Stimulated activated CD4-positive, alpha-beta T cell treated with anti-CD3 and anti-CD28 coated beads, TNF-alpha, amount 100 ng/mL, for 48 hours (primary cell): ENCODE data around the gene LEMD3.

ENCODE experiments used
- DNase-seq, 3 donors: peaks; one replicate each; pipeline ENCODE4 v3.0.0-alpha.2; 2020; ENCODE audit warnings: low read depth in 3 of 3

LEMD3 gene

DNA sequence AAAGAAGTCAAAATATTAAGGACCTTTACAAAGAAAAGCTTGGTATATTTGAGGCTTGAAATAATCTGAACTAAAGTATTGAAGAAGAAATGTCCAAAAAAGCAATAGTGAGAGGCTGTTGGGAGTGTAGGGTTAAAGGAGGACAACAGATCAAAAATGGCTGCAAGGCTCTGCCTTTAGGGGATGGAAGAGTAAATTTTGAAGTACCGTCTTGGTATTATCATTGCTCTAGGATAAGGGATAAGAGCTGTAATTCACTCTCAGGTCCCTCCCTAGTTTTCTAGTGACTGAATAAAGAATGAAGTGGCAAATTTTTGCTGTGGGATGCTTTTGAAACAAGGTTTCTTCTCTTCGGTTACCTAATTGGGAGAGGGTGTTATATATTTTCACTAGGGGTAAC lies 38.7 kb downstream of the LEMD3 start:
- no peak for DNase-seq

- no peak for DNase-seq
These were observed 39.7 kb downstream of the LEMD3 start for GRCh38 chr12:65208964-65209654.

- DNase-seq = no peak
These were observed 40.3 kb downstream of the LEMD3 start for GRCh38 chr12:65209655-65210043.

DNA sequence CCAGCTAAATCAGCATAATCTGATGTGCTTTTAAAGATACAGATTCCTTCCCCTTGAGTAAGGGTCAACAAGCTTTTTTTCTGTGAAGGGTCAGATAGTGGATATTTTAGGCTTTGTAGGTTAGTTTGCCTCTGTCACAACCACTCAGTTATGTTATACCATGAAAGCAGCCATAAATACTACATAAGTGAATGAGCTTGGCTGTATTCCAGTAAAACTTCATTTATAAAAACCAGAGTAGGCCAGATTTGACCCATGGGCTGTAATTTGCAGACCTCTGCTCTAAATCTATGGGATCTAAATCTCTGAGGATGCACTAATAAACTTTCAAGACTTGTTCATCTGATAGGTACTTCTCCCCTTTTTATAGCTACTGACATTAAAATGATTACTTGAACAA lies 47.7 kb downstream of the LEMD3 start:
- no peak for DNase-seq

DNA sequence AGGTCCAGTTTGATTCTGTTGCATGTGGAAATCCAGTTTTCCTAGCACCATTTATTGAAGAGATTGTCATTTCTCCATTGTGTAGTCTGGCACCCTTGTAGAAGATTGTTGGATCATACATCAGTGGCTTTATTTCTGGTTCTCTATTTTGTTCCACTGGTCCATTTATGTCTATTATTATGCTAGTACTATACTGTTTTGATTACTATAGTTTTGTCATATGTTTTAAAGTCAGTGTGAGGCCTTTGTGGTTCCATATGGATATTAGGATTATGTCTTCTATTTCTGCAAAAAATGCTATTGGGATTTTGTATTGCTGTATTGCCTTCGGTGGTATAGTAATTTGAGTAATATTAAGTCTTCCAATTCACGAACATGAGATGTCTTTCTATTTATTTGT lies 51.4 kb downstream of the LEMD3 start:
- no peak for DNase-seq

DNA sequence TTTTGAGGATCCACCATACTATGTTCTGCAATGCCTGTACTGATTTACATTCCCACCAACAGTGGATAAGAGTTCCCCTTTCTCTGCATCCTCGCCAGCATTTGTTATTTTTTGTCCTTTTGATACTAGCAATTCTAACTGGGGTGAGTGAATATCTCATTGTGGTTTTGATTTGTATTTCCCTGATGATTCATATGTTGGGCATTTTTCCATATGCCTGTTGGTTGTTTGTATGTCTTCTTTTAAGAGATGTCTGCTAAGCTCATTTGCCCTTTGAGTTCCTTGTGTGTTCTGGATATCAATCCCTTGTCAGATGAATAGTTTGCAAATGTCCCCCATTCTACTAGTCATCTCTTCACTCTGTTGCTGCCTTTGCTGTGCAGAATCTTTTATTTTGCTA lies 60.1 kb downstream of the LEMD3 start:
- no peak for DNase-seq

- no peak for DNase-seq
These were observed 63.2 kb downstream of the LEMD3 start for GRCh38 chr12:65232476-65233077.

DNA sequence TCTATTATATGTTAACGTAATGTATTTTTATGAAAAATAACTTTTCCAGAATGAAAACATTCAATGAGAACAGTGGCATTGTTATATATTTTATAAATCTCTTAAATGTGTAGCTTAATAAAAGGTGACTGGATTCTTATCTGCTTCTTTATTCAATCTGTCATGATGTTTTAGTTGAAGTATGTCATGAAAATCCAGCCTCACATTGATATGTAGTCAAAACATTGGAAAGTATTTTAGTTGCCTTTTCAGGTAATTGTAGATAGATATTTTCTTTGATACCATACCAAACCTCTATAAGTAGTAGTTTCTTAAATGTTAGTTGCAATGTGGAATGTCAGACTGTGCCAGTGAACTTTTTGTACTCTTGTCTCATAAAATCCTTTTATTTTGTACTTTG lies 67.8 kb downstream of the LEMD3 start:
- no peak for DNase-seq

GRCh38 chr12:65238609-65239008 lies 69.2 kb downstream of the LEMD3 start:
- no peak for DNase-seq

DNA sequence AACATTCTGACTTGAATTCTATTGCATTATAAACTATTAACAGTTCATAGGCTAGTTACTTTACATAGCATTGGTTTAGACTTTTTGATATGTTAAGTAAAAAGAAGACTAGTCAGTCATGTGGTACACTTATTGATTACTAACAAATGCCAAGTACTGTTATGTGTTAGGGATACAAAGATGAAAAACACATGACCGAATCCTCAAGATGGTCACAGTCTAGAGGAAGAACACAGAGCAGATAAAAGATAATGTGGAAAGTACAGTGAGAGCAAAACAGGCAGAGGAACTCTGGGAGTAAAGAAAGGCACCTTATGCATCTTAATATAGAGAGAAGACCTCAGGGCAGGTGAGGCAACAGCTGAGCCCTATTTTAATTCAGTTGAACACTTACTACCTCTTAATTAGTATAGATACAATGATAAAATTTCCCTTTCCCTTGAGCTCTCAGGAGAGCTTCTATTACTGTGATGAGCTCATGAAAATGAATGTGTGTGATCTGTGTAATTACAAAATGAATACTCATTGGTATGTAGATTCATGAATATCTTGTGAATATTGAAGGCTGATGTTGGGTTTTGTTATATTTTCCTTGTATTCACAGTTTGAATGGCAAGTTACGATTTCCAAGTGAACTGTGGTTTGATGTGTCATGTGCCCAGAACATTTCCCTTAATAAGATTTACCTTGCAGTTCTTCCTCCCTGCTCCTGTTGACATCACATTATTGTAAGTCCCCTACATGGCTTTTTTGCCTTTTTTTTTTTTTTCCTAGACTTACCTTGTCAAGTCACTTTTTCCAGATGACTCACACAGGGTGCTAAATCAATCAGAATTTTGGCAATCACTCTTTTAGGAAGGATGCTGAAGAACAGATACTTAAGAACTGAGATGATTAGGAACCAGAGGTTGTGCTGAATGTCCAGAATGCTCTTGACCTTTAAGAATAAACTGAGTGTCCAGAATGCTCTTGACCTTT lies 79.6 kb downstream of the LEMD3 start:
- peak in 1 of 3 donors; percentile 16 for DNase-seq

DNA sequence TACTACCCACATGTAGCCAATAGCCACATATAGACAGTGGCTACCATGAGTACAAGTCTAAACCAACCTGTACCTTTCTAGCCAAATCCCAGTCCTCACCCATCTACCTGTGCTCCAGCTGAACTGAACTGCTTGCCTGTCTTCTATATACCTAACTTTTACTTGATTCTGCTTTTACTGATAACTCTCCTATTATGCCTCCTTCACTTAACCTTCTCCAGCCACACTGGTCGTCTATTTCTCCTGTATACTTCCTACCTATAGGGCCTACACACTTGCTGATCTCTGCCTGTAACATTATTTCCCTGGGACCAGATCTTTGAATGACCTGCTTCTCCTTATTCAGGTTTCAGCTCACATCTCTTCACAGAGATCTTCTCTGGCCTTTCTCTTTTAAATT lies 83.1 kb downstream of the LEMD3 start:
- DNase-seq = no peak

DNA sequence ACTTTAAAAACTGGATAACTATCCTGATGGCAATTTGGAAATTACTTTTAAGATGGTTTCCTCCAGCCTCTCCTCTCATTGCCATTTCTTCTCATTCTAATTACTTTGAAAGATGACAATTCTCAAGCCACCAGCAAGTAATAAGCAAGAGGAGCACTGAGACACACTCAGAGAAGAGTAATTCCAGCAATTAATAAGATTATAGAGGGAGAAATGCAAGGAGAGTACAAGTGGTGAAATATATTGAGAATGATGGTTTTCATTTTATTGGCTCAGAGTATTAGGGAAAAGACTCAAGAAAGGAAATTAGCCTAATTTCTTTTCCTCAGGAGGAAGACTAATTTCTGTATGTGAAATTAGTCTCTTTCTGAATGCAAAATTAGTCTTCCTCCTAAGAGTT lies 88.6 kb downstream of the LEMD3 start:
- no peak for DNase-seq

DNA sequence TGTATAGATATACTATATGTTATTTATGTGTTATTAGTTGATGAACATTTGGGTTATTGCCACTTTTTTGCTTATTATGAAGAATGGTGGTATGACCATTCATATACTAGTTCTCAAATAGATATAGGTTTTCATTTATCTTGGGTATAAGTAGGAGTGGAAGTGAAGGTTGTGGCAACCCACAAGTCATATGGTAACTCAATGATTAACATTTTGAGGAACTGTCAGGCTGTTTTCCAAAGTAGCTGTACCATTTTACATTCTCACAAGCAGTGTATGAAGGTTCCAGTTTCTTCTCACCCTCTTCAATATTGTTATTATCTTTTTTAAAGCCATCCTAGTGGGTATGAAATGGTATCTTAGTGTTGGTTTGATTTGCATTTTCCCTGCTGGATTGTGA lies 90.1 kb downstream of the LEMD3 start:
- DNase-seq = no peak

DNA sequence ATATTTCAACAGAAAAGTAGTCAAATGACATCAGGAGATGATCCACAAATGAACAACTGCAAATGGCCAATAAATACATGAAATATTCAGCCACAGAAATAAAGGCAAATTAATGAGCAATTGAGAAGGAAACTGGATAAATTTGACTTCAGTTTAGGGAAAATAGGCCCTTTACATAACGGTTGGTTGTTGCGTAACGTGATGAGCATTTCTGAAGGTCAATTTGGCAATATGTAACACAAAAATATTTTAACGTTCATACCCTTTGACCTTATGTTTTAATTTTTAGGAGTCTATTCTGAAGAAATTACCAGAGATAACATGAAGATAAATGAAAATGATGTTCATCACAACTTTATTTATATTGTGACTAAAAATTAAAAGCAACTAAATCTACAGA lies 94.4 kb downstream of the LEMD3 start:
- DNase-seq = no peak

GRCh38 chr12:65266408-65266807 lies 97.0 kb downstream of the LEMD3 start:
- DNase-seq = no peak

DNA sequence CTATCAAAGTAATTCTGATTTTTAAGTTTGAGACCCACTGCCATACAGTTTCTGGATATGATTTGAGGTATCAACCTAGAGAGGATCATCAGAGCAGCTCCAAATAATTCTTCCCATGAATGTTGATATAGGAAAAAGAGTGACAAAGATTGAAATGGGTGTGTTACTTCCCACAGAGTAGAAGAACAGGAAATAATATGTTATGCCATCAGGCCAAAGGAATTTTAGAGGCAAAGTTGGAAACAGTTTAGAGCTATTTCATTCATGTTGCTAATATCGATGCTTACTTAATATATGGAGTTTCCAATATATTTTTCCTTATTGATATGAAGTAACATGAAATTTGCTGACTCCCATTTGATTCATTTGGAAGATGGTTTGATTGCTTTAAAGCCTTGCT lies 100.2 kb downstream of the LEMD3 start:
- no peak for DNase-seq

DNA sequence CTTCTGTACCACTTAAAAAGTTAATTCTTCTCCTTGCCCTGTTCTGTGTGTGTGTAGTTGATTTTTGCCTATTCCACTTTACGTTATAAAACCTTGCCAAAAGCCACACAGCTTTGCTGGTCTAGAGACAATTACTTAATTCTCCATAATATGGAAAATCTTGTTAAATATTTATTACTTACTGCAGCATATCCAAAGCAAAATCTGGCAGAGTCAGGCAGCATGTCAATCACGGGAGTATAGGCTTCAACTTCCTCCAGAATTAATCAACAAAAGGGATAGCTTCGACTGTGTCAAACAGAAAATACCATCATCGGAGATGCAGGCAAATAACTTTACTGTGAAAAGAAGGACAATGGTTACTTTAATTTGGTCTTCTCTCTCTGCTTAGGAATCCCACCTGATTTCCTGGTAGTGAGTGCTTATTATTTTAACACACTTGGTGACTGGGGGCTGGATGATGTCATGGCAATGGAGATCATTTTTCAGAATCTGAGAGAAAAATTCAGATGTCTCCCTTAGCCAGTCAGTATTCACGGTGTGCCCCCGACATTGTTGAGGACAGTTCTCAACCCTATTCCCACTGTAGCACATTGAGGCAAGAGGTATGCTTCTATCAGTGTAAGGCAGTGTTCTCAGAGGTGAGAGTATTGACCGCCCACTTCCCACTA lies 105.4 kb downstream of the LEMD3 start:
- no peak for DNase-seq

GRCh38 chr12:65275627-65276026 lies 106.2 kb downstream of the LEMD3 start:
- no peak for DNase-seq

DNA sequence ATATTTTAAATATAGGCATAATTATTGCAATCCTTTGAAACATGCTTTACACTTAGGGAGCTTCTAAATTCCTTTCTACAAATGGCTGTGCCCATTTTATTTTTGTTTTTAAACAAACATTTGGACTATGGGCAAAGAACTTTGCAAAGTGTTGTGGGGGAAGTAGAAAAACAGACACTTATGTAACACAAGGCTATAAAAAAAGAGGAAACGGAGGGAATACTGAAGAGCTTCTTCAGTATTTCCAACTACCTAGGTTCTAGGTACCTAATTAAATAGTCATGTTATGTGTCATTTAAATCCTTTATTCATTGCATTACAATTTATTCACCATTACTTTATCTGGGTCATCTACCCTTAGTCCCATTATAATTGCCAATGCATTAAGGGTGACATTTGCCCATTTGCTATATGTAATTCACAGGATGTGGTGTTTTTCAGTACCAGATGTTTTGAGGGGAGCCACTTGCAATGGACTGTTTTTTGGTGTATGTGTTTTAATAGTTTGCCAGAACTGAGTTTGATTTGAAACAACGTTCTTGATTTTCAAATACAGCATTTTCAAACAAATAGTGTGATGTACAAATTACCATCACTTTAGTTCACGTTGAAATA lies 107.6 kb downstream of the LEMD3 start:
- no peak for DNase-seq

DNA sequence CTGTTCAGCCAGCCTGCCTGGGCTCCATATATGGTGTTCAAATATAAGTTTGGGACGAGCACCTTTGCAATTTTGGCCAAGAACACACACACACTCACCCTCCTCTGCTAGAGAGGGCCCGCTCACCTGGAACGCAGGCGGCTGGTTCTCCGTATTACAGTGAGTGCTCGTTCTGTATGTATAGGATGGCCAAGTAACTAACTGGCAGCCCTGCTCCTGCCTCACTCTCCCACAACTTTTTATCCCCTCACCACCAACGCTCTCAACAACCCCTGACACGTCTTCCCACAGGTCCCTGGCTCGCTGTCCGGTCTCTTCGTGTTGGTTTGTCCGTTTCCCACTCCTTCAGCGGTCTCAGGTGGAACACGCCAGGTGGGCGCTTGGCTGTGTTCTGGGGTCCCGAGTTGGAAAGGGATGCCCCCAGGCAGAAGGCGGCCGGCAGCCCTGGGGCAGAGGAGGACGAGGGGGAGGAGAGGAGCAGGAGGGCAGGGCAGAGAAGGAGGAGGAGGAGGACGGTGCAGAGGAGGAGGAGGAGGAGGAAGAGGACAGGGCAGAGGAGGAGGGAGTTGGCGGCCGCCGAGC lies 108.7 kb downstream of the LEMD3 start:
- no peak for DNase-seq
